GM18498 (cell line): Measurements from ENCODE around the gene OSBPL9.
"Not testable (repeated sequence)": the region's sequence is repeated elsewhere in the genome, so short reads cannot be mapped to it uniquely, and the experiment has no call there.

ENCODE experiments used
- ATAC-seq: cut with Tn5 transposase; IDR thresholded peaks from one replicate; pipeline ENCODE4 v1.9.1; 2021; ENCODE audit warnings: mild to moderate bottlenecking, moderate library complexity; ENCODE audit not compliant: unreplicated experiment

The OSBPL9 gene

DNA sequence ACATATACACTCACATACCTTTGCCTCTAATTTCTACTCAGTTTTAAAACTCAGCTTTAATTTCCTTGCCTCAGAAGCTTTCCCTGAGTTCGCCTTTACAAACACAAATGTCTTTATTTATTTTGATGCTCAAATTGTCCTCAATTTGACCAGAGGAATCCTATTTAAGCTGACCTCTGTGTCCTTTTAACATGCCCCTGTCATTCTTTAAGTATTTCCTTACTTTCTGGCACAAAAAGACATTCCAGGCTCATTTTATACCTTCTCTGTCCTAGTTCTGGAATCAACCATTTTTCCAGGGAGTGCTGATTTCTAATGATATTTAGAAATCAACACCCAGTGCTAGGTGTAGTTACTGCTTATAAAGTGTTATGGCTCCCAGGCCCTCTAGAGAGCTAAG is 82.5 kb downstream of the OSBPL9 start:
- no peak for ATAC-seq

DNA sequence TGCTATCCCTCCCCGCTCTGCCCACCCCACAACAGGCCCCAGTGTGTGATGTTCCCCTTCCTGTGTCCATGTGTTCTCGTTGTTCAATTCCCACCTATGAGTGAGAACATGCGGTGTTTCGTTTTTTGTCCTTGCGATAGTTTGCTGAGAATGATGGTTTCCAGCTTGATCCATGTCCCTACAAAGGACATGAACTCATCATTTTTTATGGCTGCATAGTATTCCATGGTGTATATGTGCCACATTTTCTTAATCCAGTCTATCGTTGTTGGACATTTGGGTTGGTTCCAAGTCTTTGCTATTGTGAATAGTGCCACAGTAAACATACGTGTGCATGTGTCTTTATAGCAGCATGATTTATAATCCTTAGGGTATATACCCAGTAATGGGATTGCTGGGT is 84.9 kb downstream of the OSBPL9 start:
- not testable (repeated sequence) for ATAC-seq

DNA sequence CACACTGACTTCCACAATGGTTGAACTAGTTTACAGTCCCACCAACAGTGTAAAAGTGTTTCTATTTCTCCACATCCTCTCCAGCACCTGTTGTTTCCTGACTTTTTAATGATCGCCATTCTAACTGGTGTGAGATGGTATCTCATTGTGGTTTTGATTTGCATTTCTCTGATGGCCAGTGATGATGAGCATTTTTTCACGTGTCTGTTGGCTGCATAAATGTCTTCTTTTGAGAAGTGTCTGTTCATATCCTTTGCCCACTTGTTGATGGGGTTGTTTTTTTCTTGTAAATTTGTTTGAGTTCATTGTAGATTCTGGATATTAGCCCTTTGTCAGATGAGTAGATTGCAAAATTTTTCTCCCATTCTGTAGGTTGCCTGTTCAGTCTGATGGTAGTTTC is 85.3 kb downstream of the OSBPL9 start:
- not testable (repeated sequence) for ATAC-seq

DNA sequence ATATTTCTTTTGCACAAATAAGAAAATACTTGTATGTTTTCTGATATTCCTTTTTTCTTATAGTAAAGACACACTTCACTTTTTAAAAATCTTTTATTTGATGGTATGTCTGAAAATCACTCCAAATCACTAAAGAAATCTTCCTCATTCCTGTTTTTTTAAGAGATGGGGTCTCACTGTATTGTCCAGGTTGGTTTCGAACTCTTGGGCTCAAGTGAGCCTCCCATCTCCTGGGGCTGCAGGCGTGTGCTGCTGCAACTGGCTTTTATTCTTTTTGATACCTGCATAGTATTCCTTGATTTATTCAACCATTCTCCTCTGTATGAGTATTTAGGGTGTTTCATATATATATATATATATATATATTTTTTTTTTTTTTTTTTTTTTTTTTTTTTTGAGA is 88.1 kb downstream of the OSBPL9 start:
- no peak for ATAC-seq

DNA sequence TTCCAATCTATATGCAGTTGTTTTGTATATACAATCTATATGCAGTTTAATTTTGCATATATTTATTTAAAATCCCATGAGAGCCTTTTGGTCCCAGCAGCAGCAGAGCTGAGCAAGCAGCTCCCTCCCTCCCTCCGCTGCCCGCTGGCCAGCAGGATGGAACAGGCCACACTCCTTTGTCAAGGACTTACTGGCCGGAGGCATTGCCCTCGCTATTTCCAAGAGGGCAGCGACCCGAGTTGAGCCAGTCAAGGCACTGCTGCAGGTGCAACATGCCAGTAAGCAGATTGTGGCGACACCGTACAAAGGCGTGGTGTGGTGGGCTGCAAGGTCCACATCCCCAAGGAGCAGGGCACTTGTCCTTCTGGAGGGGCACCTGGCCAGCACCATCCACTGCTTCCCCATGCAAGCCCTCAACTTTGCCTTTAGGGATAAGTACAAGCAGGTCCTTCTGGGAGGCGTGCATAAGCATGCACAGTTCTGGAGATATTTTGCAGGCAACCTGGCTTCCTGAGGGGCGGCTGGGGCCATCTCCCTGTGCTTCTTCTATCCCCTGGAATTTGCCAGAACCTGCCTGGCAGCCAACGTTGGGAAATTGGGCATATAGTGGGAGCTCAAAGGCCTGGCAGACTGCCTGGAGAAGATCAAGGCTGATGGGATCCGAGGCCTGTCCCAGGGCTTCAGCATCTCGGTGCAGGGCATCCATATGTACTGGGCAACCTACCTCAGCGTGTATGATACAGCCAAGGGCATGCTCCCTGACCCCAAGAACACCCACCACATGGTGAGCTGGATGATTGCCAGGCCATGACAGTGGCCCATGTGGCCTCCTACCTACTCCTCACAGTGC is 92.2 kb downstream of the OSBPL9 start:
- no peak for ATAC-seq

DNA sequence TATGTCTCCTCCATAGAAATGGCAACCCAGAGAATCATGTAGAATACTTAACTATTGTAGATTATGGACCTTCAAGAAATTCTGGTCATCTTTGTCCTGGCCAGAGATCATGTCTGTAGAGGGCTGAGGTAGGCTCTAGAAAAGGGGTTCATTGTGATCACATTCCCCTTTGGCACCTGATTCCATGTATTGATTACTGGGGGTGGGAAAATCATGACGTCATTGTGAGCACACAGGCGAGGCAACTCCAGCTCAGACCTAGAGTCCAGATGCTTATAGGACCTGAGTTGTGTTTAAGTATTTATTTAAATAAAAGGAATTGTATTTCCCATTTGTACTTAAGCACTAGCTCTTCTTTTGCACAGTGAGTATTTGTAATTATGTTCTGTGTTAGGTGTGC is 93.1 kb downstream of the OSBPL9 start:
- ATAC-seq = no peak

DNA sequence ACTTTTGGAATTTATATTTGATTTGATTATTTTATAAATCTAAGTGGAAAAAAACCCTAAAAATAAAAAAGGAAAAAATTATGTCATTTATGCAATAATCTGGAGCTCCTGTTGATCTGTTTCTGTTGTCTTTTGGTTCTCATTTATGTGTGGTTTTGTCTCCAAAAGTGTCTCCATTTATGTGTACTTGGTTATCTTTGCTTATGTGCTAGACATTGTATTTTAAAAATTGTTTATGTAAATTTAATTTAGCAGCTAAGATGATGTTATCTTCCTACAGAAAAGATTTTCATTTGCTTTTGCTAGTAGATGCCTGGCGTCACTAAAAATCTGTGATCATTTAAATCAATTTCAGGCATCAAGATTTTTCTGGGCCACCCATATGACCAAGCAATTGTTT is 95.7 kb downstream of the OSBPL9 start:
- ATAC-seq = no peak

DNA sequence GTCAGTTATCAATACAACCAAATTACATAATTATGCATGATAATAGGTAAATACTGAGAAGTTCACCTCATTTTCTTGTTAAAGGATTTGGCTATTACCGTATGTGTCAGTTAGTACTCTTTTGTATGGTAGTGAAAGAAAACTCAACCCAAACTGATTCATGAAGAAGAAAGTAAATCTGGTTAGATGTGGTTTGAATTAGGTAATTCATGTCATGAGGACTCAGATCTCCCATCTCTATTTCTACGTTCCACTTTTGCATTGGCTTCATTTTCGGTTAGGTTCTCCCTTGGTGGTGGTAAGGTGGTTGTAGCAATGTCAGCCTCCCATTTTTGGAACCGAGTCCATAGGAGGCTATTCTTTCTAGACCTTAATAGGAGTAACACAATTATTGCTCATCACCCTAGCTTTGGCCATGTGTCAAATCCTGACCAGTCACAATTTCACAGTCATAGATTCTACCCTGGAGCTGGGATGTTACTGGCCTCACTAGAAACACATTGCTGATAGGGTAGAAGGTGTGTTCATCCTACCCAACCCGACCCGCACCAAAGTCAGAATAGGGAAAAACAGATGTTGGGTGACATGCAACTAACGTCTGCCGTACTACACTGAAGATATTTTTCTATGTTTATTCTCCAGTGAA is 97.6 kb downstream of the OSBPL9 start:
- ATAC-seq = no peak

DNA sequence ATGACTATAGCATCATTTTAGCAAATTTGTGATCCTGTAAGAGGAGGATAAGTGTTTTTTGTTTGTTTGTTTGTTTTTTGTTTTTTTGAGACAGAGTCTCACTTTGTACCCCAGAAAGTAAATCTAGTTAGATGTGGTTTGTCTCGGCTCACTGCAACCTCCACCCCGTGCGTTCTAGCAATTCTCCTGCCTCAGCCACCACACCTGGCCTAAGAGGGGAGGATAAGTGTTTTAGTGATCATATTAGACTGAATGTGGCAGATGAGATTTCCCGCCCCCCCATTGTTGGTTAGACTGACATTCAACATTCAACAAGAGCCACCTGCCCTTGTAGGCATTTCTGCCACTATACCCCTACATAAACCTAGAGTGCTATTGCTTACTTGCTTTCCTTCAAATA is 98.5 kb downstream of the OSBPL9 start:
- no peak for ATAC-seq

DNA sequence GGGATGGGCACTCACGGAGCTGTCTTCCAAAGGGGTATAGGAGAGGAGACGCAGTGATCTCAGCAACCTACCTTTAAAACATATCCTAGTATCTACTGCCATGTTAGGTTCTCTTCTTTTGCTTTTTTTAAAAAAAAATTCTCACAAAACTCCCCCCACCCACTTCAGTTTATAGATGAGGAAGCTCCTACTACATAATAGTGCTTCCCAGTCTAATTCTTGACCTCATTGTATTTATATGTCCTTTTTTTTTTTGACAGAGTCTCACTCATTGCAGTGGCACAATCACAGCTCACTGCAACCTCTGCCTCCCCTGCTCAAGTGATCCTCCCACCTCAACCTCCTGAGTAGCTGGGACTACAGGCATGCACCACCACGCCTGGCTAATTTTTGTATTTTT is 99.9 kb downstream of the OSBPL9 start:
- ATAC-seq = no peak

DNA sequence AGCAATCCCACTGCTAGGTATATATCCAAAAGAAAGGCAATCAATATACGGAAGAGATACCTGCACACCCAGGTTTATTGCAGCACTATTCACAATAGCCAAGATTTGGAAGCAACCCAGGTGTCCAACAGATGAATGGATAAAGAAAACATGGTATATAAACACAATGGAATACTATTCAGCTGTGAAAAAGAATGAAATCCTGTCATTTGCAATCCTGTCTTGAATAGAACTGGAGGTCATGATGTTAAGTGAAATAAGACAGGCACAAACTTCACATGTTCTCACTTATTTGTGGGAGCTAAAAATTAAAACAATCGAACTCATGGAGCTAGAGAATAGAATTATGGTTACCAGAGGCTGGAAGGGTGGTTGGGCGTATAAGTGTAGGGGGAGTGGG is 101.0 kb downstream of the OSBPL9 start:
- ATAC-seq = no peak

DNA sequence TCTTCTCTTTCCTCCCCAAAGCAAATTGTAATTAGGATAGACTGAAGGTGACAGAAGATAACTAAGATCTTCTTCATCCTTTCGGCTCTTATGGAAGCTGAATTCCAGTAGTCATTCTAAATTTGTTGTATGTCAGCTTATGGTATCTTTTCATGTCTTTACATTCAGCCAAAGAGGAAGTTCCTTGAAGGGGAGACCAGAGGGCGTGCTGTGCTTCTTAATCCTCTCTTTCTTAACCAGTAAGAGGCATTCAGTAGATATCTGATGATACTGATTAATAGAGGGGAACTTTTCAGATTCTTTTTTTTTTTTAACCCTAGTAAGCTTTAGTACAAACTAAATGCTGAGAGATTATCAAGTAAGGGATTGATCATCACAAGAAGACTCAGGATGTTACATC is 102.3 kb downstream of the OSBPL9 start:
- no peak for ATAC-seq

DNA sequence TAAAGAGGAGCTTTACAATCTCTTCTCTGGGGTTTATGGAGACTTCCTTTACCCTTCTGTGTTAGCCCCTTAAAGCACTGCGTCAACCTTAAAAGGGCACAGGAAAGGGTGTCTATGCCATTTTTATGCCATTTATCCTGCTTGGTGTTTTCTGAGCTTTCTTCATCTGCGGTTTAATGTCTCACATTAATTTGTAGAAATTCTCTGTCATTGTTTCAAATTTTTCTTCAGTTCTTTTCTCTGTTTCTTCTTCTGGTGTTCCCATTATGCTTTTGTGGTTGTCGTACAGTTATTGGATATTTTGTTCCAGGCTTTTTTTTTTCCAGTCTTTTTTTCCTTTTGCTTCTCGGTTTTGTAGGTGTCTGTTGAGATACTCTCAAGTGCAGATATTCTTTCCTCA is 107.9 kb downstream of the OSBPL9 start:
- ATAC-seq = no peak

DNA sequence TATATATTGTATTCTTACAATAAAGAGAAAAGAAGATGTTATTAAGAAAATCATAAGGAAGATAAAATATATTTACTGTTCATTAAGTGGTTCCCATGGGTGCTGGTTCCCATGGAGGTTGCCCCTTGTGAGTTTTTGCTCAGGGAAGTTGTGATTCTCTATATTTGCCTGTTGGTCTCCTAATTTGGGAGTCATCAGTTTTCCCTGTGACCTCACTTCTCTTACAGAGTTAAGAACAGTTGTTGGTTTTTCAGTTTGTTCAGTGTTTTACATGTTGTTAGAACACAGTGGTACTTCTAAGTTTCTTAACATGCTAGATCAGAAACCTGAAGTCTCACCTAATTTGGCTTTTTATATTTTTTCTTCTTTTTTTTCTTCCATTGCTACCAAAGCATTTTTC is 109.2 kb downstream of the OSBPL9 start:
- no peak for ATAC-seq

DNA sequence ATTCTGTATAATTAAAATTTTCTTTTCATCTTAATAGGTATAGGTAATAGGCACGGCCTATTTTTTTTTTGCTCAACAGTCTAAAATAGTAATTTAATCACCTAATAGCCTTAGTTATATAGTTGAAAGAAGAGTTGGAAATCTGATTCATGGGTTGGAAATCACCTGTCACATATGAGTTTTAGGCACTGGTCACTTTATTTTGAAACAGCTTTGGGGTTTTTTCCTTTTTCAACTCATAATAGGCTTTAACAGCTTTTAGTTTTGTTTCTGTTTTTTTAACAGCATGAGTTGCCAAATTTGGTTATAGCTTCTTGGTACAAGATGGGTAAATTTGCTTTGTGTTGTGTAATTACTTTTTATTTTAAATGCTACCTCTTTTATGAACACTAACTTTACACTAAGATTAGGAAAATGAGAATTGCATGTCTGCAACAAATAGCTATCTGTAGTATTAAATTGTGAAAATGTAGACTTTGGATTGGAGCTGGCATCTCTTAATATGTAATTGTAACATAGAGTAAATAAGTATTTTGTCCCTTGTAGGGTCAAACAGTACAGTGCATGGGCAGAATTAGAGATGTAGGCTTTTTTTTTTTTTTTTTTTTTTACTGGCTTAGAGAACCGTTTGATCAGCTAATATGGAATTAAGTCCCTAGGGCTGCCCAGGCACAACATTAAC is 109.8 kb downstream of the OSBPL9 start:
- no peak for ATAC-seq

DNA sequence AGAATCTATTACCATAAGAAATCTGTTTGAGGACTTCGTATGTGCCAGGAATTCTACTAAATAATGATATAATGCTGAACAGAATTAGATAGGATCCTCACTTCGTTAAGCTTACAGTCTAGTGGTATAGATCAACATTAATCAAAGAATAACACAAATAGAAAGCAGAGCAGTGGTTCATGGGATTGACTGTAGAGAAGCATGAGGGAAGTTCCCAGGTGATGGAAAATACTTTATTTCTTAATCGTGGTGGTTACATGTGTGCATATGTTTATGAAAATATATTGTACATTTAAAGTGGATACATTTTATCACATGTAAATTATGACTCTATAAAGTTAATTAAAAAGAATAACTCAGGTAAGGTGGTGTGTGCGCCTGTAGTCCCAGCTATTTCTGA is 110.5 kb downstream of the OSBPL9 start:
- no peak for ATAC-seq

DNA sequence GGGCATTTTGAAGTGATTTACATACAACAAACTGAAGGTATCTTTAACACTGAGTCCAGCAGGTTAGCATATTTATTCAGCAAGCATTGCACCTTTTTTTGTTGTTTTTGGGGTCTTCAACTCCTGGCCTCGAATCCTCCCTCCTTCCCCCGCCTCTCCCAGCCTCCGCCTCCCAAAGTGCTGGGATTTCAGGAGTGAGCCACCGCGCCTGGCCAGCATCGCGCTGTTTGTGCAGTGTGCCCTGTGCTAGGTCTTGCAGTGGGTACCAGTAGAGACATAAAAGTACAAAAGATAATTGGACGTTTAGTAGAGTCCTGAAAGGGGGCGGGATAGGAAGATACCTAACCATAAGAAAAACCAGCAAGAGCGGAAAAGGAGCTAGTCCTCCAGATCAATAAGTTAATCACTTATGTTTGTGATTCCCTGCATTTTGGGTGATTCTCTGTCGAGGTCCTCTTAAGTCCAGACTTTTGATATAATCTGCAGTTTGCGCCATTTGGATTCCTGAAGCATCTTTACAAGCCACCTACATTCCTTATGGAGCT is 111.8 kb downstream of the OSBPL9 start:
- ATAC-seq = no peak

DNA sequence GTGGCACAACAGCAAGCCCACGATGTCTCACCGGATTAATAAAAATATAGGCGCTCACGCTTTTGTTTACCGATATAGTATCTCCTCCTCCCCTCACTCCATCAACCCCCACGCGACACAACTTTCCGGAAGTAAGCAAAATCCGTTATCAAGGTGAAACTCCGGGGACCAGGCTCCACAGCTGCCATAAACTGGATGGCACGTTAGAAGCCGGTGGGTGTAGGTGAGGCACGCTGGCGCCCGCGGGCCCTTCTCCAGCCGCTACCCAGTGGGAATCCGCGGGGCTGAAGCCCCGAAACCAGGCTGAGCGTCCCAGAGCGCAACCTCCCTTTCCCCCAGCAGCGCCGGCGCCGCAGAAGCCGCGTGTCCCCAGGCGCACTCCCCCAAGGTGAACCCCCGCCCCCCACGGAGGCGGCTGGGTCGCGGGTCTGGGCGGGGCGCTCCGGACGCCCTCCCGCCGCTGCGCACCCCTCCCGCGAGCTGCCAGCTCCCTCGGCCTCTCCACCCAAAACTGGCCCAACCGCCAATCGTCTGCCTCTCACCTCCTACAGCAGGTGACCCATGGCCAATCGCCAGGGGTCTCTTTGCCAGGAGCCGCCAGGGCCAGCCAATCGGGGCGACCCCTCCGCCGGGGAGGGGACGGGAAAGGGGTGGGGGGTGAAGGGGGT is 112.4 kb downstream of the OSBPL9 start:
- peak; percentile 89 for ATAC-seq

DNA sequence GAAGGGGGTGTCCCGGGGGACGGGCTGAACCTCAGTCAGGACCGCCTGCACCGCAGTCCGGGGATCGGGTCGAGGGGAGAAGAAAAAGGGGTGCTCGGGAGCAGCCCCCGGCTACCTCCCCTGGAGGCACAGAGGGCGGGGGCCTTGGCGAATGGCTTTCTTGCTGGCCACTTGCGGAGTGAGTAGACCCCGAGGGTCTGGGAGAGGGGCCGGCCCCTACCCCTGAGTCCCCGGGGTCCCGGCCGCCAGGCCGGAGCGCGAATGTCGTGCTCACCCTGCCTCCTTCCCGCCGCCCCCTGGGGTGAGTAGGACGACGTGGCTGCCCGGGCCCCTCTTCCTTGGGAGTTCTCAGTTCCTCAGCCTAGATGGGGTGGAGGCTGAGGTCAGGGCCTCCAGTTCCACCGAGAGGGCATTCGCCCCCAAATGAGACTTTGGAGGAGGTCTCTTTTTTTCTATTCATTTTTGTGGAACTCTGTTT is 113.0 kb downstream of the OSBPL9 start:
- ATAC-seq = peak; percentile 31

DNA sequence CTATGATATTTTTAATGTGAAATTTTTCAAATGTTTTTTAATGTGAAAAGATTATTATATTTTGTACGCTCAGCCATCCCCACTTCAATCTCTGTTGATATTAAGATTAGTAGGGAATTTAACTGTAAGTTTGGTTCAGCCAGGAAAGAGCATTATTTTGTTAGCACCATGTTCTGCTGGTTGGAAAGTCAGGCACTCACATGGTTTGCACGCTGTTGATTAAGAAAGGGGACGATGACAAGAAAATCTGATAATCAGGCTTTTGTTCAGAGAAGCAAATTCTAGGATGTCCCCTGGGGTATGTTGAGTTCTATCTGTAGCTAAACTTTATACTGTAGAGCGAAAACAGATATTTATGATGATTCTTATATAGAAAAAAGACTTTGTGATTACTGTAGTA is 115.1 kb downstream of the OSBPL9 start:
- no peak for ATAC-seq
